HepG2 (cell line): Measurements from ENCODE around the gene CLDND2. TPM values are rescaled to one million over a fixed set of nuclear protein-coding genes. Genes with fewer than 3 reads are reported as not detected.

Source experiments
- ATAC-seq: fragments of 200-7000 bp; cut with Tn5 transposase; 3 replicates; pipeline ENCODE4 v1.9.1; 2020; ENCODE audit warnings: mild to moderate bottlenecking, moderate library complexity
- BruUV-seq: library from RNA; stranded (reverse); fragments of 400-500 nt; replicated peaks from 2 replicates; lab custom pipeline; 2021; lab: Mats Ljungman, UMichigan
- CTCF ChIA-PET: fragments of 300-600 bp; formaldehyde crosslinking; extraction: SDS; loops from one replicate; lab custom pipeline; 2021; ENCODE audit warnings: low total read pairs, inconsistent platforms, low intra/inter-chr PET ratio; lab: Yijun Ruan, JAX
- POLR2A ChIA-PET: fragments of 350-600 bp; sonication (Branson Sonifier 250); formaldehyde crosslinking; loops from one replicate; lab custom pipeline; 2020; ENCODE audit warnings: antibody characterized with exemption, inconsistent platforms; lab: Yijun Ruan, JAX
- DNase-seq: peaks from one replicate; pipeline ENCODE4 v3.0.0-alpha.2; 2015; ENCODE audit warnings: low spot score
- FAIRE-seq: peaks from 3 replicates; lab custom pipeline; 2011; peaks lifted over from hg19 to GRCh38; lab: Jason Lieb, UNC
- H2AFZ ChIP-seq: one replicate; pipeline ENCODE4 v1.6.1; 2011; ENCODE audit warnings: low read length, inconsistent platforms
- H3K27ac ChIP-seq: fragments of 300-600 bp; 3 replicates; pipeline ENCODE4 v1.8.0; 2011; ENCODE audit warnings: mixed run types, mild to moderate bottlenecking, mixed read lengths, low read length, inconsistent platforms; ENCODE audit not compliant: insufficient read depth; ENCODE audit errors: extremely low read length
- H3K27me3 ChIP-seq, 2 experiments: fragments of 200-600 bp in 1 of 2; 2 replicates in 1 of 2; 3 replicates in 1 of 2; pipeline versions ENCODE4 v1.6.0 to v1.8.0; 2011; ENCODE audit warnings: low read length in 2 of 2, mild to moderate bottlenecking in 2 of 2, moderate library complexity in 2 of 2, inconsistent platforms in 1 of 2; ENCODE audit not compliant: insufficient read depth in 2 of 2, control insufficient read depth in 1 of 2
- H3K36me3 ChIP-seq, 2 experiments: fragments of 200-600 bp in 1 of 2; replicated peaks in 1 of 2; 2 replicates in 1 of 2; 3 replicates in 1 of 2; pipeline versions ENCODE4 v1.5.1 to v1.8.0; 2011; ENCODE audit warnings: low read length in 2 of 2, inconsistent platforms in 1 of 2; ENCODE audit not compliant: insufficient read depth in 2 of 2, control insufficient read depth in 1 of 2
- H3K4me1 ChIP-seq: 2 replicates; pipeline ENCODE4 v1.5.1; 2012; ENCODE audit warnings: low read length, inconsistent platforms; ENCODE audit not compliant: insufficient read depth
- H3K4me2 ChIP-seq: 2 replicates; pipeline ENCODE4 v1.6.0; 2011; ENCODE audit warnings: low read depth, low read length, inconsistent platforms
- H3K4me3 ChIP-seq, 3 experiments: fragments of 200-600 bp in 1 of 3; sonication (generic), shearing (Covaris generic) in 1 of 3; replicated peaks in 1 of 3; 2 replicates each; pipeline ENCODE4 v1.5.1; 2011 to 2016; ENCODE audit warnings: low read length in 3 of 3, inconsistent platforms in 2 of 3, low read depth in 2 of 3, mild to moderate bottlenecking in 2 of 3, control low read depth in 1 of 3, mixed read lengths in 1 of 3; ENCODE audit not compliant: insufficient read depth in 1 of 3
- H3K79me2 ChIP-seq: one replicate; pipeline ENCODE4 v1.6.1; 2011; ENCODE audit warnings: low read length, inconsistent platforms; ENCODE audit not compliant: insufficient read depth
- H3K9ac ChIP-seq: 2 replicates; pipeline ENCODE4 v1.6.0; 2011; ENCODE audit warnings: mild to moderate bottlenecking, low read depth, low read length, inconsistent platforms; ENCODE audit not compliant: insufficient read depth
- H3K9me3 ChIP-seq: 2 replicates; pipeline ENCODE4 v1.5.1; 2012; ENCODE audit warnings: mild to moderate bottlenecking, low read length
- H4K20me1 ChIP-seq: 2 replicates; pipeline ENCODE4 v1.6.0; 2011; ENCODE audit warnings: inconsistent platforms, mild to moderate bottlenecking, low read length, moderate library complexity; ENCODE audit not compliant: insufficient read depth
- CAMTA2 ChIP-seq: sonication (generic); formaldehyde crosslinking; IDR thresholded peaks from 2 replicates; pipeline ENCODE4 v1.4.0; 2020; ENCODE audit warnings: mild to moderate bottlenecking, missing genetic modification reagents, borderline replicate concordance
- CBFB ChIP-seq: sonication (generic); formaldehyde crosslinking; IDR thresholded peaks from 2 replicates; pipeline ENCODE4 v1.4.0; 2020; ENCODE audit warnings: missing genetic modification reagents
- DBP ChIP-seq: sonication (generic); formaldehyde crosslinking; IDR thresholded peaks from 2 replicates; pipeline ENCODE4 v1.4.0; 2020; ENCODE audit warnings: missing genetic modification reagents; ENCODE audit errors: not compliant biosample characterization
- DR1 ChIP-seq: sonication (generic); formaldehyde crosslinking; IDR thresholded peaks from 2 replicates; pipeline ENCODE4 v1.8.0; 2021; ENCODE audit warnings: mild to moderate bottlenecking, missing genetic modification reagents, inconsistent platforms
- GMEB2 ChIP-seq: IDR thresholded peaks from 2 replicates; pipeline ENCODE4 v1.6.1; 2016; ENCODE audit warnings: missing biosample characterization, missing genetic modification reagents, low read depth
- GTF2F1 ChIP-seq: fragments of 150-350 bp; IDR thresholded peaks from 2 replicates; pipeline ENCODE4 v1.6.1; 2014; ENCODE audit warnings: low read length
- REL ChIP-seq: sonication (generic); formaldehyde crosslinking; conservative IDR thresholded peaks from 2 replicates; pipeline ENCODE4 v1.8.0; 2022; ENCODE audit warnings: mild to moderate bottlenecking, missing genetic modification reagents, moderate library complexity
- SRSF4 ChIP-seq: fragments of 200-400 bp; formaldehyde crosslinking; IDR thresholded peaks from one replicate; pipeline ENCODE4 v1.6.1; 2018; ENCODE audit warnings: mild to moderate bottlenecking, low read depth, low read length, moderate library complexity; ENCODE audit not compliant: poor library complexity, severe bottlenecking
- ZNF260 ChIP-seq: sonication (generic); formaldehyde crosslinking; IDR thresholded peaks from 2 replicates; pipeline ENCODE4 v1.4.0; 2020; ENCODE audit warnings: missing genetic modification reagents, low read depth, mild to moderate bottlenecking, borderline replicate concordance
- ZNF30 ChIP-seq: sonication (generic); formaldehyde crosslinking; IDR thresholded peaks from 2 replicates; pipeline ENCODE4 v1.5.0; 2020; ENCODE audit warnings: mild to moderate bottlenecking, missing genetic modification reagents
- WGBS: methylation state at CpG from one replicate; pipeline ENCODE4 v1.1.6; 2017; ENCODE audit warnings: low lambda C conversion rate; 5-methylcytosine and 5-hydroxymethylcytosine counted together
- in situ Hi-C: cut with HindIII; loops from 2 replicates; pipeline ENCODE4 v1.10.0; 2017; ENCODE audit warnings: low pct_unique_long_range_greater_than_20kb; ENCODE audit not compliant: extremely low pct_ligation_motif_present
- intact Hi-C: fragments of 100-400 bp; cut with micrococcal nuclease; formaldehyde crosslinking; loops from one replicate; pipeline ENCODE4 v1.10.0; 2022; ENCODE audit not compliant: unreplicated experiment
- polyA plus RNA-seq, 8 experiments: library from polyadenylated mRNA; depleted of rRNA in 3 of 8; stranded (reverse) in 7 of 8; unstranded in 1 of 8; fragments of >200 nt; fragmentation: Illumina TruSeq in 4 of 8; extraction: Trizol in 4 of 8; gene quantifications; 2 replicates each; pipeline versions ENCODE4 v1.2.1 to v1.2.3, GENCODE V29; 2011 to 2016; ENCODE audit warnings: low read depth in 4 of 8, missing spikeins in 1 of 8, mixed read lengths in 1 of 8; ENCODE audit not compliant: insufficient read depth in 1 of 8
- total RNA-seq, 5 experiments: library from RNA; depleted of rRNA; stranded (reverse); fragments of >200 nt; fragmentation: Illumina TruSeq; extraction: Trizol; gene quantifications; 2 replicates each; pipeline ENCODE4 v1.2.3, GENCODE V29; 2016; ENCODE audit warnings: low read depth in 1 of 5
- TF ChIP-seq, protein P1 (sequence below): sonication (generic); formaldehyde crosslinking; IDR thresholded peaks from 2 replicates; pipeline ENCODE4 v1.8.0; 2022; ENCODE audit warnings: missing genetic modification reagents, mild to moderate bottlenecking, inconsistent platforms, borderline replicate concordance

Gene CLDND2
- total and polyA plus RNA-seq, 2 of the 13 experiments (the other 11 are each of a cell fraction or from before 2014, with no cell fraction given): 0.84 to 1.8 TPM

GRCh38 chr19:51396175-51396574 lies 27.4 kb upstream of the CLDND2 start:
- Histone ChIP-seq H3K27ac (no peak overlapping the region), H3K27me3 (no peaks in the 10 kb centered on the region), H3K4me3 (no peak overlapping the region), H3K9me3 (no peaks in the 10 kb centered on the region; the same call in 1 of the 2 replicates), H3K4me1 (peaks cover 29% of the 10 kb centered on the region), H3K4me2 (no peak overlapping the region), H4K20me1 (no peaks in the 10 kb centered on the region), H3K79me2 (no peaks in the 10 kb centered on the region), H3K36me3 (no peaks in the 10 kb centered on the region), H2AFZ (no peak overlapping the region), H3K9ac (no peak overlapping the region)
- ATAC-seq (no peak), DNase-seq (no peak), FAIRE-seq (no peak)
- POLR2A ChIA-PET: interaction anchor here (1.7 kb wide), 1 partner anchor 34 kb away, joined by 6 read pairs; no protein-coding TSS in a partner anchor
- intact Hi-C loops (no loop called here), in situ Hi-C loops (loop anchor here (5.0 kb wide), 1 partner anchor 54 kb away; the partner anchor contains the start of gene VSIG10L)
- TF ChIP-seq REL (CRISPR knock-in tag): no peak
- no peak for TF ChIP-seq GTF2F1
- no peak for TF ChIP-seq CBFB (CRISPR knock-in tag)
- no peak for TF ChIP-seq GMEB2 (CRISPR knock-in tag)
- TF ChIP-seq, protein P1, sequence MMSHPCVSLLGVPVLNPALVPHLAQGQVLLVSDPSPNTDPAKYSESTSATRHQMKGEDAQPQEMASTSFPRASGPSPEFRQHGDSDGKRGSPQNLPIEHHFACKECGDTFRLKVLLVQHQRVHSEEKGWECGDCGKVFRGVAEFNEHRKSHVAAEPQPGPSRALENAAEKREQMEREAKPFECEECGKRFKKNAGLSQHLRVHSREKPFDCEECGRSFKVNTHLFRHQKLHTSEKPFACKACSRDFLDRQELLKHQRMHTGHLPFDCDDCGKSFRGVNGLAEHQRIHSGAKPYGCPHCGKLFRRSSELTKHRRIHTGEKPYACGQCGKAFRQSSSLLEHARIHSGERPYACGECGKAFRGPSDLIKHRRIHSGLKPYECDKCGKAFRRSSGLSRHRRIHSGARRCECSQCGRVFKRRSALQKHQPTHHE (CRISPR knock-in tag): no peak
- TF ChIP-seq CAMTA2 (CRISPR knock-in tag): no peak
- no peak for TF ChIP-seq DBP
- no peak for TF ChIP-seq DR1 (CRISPR knock-in tag)
- TF ChIP-seq ZNF30: no peak
- TF ChIP-seq ZNF260 (CRISPR knock-in tag): no peak
- TF ChIP-seq SRSF4: no peak
- WGBS: 84% methylated on average over 2 of the region's 2 CpGs
- CTCF ChIA-PET: no interaction called here
- BruUV-seq: no TSS peak
